Measurements from ENCODE around the gene PBX4.

- TF ChIP-seq POLR2A (IDR thresholded peaks at IDR 0.05) (no peak), CTCF (IDR thresholded peaks at IDR 0.05) (no peak)
These were observed 4.9 kb upstream of the PBX4 start for GRCh38 chr19:19623383-19623782.

Measured in gastroesophageal sphincter (tissue), 3 donors.